Neural progenitor cell (in vitro differentiated cells): ENCODE results near the gene CYSTM1. TPM values are rescaled to one million over a fixed set of nuclear protein-coding genes. Genes with fewer than 3 reads are reported as not detected.

Source experiments
- DNase-seq: peaks from one replicate; pipeline ENCODE4 v3.0.0-alpha.2; 2016; ENCODE audit warnings: low spot score
- H2AFZ ChIP-seq: fragments of 200-600 bp; sonication (generic); replicated peaks from 2 replicates; pipeline ENCODE4 v1.6.1; 2016; ENCODE audit warnings: antibody characterized with exemption
- H3F3A ChIP-seq: fragments of 200-600 bp; sonication (generic); 2 replicates; pipeline ENCODE4 v1.6.1; 2016; ENCODE audit warnings: antibody characterized with exemption, low read depth
- H3K27ac ChIP-seq: fragments of 200-600 bp; sonication (generic); 2 replicates; pipeline ENCODE4 v1.5.1; 2016; ENCODE audit warnings: mild to moderate bottlenecking
- H3K27me3 ChIP-seq: fragments of 200-600 bp; sonication (generic); 2 replicates; pipeline ENCODE4 v1.6.1; 2016; ENCODE audit warnings: mild to moderate bottlenecking, moderate library complexity
- H3K36me3 ChIP-seq: fragments of 200-600 bp; sonication (generic); 2 replicates; pipeline ENCODE4 v1.5.1; 2016
- H3K4me1 ChIP-seq: fragments of 200-600 bp; sonication (generic); 2 replicates; pipeline ENCODE4 v1.6.1; 2016; ENCODE audit warnings: mixed run types
- H3K4me2 ChIP-seq: fragments of 200-600 bp; sonication (generic); 2 replicates; pipeline ENCODE4 v1.6.1; 2016
- H3K4me3 ChIP-seq: fragments of 200-600 bp; sonication (generic); 2 replicates; pipeline ENCODE4 v1.5.1; 2016
- H3K79me2 ChIP-seq: fragments of 200-600 bp; sonication (generic); 2 replicates; pipeline ENCODE4 v1.6.1; 2016; ENCODE audit warnings: low read depth
- H3K9ac ChIP-seq: fragments of 200-600 bp; sonication (generic); 2 replicates; pipeline ENCODE4 v1.6.1; 2016
- H3K9me3 ChIP-seq: fragments of 200-600 bp; sonication (generic); 2 replicates; pipeline ENCODE4 v1.5.1; 2016; ENCODE audit warnings: low read depth
- H4K20me1 ChIP-seq: fragments of 200-600 bp; sonication (generic); 2 replicates; pipeline ENCODE4 v1.6.1; 2016; ENCODE audit warnings: low read depth
- H3K27ac Mint-ChIP-seq: 3 replicates; pipeline ENCODE4 v1.8.0; 2021; ENCODE audit warnings: mixed read lengths
- H3K27me3 Mint-ChIP-seq: 2 replicates; pipeline ENCODE4 v1.8.0; 2022; ENCODE audit warnings: low read depth, mild to moderate bottlenecking, inconsistent platforms, moderate library complexity, mixed read lengths; ENCODE audit not compliant: insufficient read depth
- H3K36me3 Mint-ChIP-seq: 3 replicates; pipeline ENCODE4 v1.8.0; 2021; ENCODE audit warnings: mixed read lengths
- H3K4me1 Mint-ChIP-seq: 3 replicates; pipeline ENCODE4 v1.8.0; 2021; ENCODE audit warnings: mixed read lengths
- H3K4me3 Mint-ChIP-seq: 3 replicates; pipeline ENCODE4 v1.8.0; 2021; ENCODE audit warnings: mild to moderate bottlenecking, moderate library complexity, mixed read lengths
- H3K9me3 Mint-ChIP-seq: 3 replicates; pipeline ENCODE4 v1.8.0; 2020; ENCODE audit warnings: mixed read lengths
- CTCF ChIP-seq: fragments of 200-600 bp; sonication (generic); IDR thresholded peaks from 2 replicates; pipeline ENCODE4 v1.5.1; 2017; ENCODE audit warnings: antibody characterized with exemption, mild to moderate bottlenecking
- EZH2 ChIP-seq: fragments of 200-600 bp; sonication (generic); IDR thresholded peaks from 2 replicates; pipeline ENCODE4 v1.6.1; 2017; ENCODE audit warnings: antibody characterized with exemption, mild to moderate bottlenecking, moderate library complexity
- EZH2phosphoT487 ChIP-seq: fragments of 200-600 bp; sonication (generic); IDR thresholded peaks from 2 replicates; pipeline ENCODE4 v1.6.1; 2017; ENCODE audit warnings: antibody characterized with exemption
- total RNA-seq: library from RNA; depleted of rRNA; stranded (reverse); fragments of >200 nt; gene quantifications from 2 replicates; pipeline ENCODE4 v1.2.3, GENCODE V29; 2015; ENCODE audit warnings: low replicate concordance

Gene CYSTM1
- total RNA-seq, 1 donor from 2014 or later = 8.9 TPM

GRCh38 chr5:140134277-140134935, 40.6 kb upstream of the CYSTM1 start:
- no peaks in the 10 kb centered on the region for H3K9me3 ChIP-seq
- no peaks in the 10 kb centered on the region for H3K79me2 ChIP-seq
- H3K4me1 ChIP-seq = peaks cover 4% of the 10 kb centered on the region
- TF ChIP-seq EZH2 (no peak), EZH2phosphoT487 (no peak), CTCF (no peak)
- no peak overlapping the region for H3K4me2 ChIP-seq
- H2AFZ ChIP-seq = no peak overlapping the region
- no peaks in the 10 kb centered on the region for H3K9me3 Mint-ChIP-seq
- H3K27ac Mint-ChIP-seq = no peak overlapping the region
- no peaks in the 10 kb centered on the region for H4K20me1 ChIP-seq
- no peak overlapping the region for H3K27ac ChIP-seq
- no peak overlapping the region for H3K4me3 Mint-ChIP-seq
- no peak overlapping the region for H3K4me3 ChIP-seq
- peaks cover 2% of the 10 kb centered on the region for H3K27me3 Mint-ChIP-seq
- H3K36me3 ChIP-seq = no peaks in the 10 kb centered on the region
- H3F3A ChIP-seq = no peaks in the 10 kb centered on the region
- no peaks in the 10 kb centered on the region for H3K36me3 Mint-ChIP-seq
- H3K4me1 Mint-ChIP-seq = peaks cover 3% of the 10 kb centered on the region
- H3K9ac ChIP-seq = no peak overlapping the region
- DNase-seq = no peak
- peaks cover 4% of the 10 kb centered on the region for H3K27me3 ChIP-seq

- no peak for TF ChIP-seq EZH2
- TF ChIP-seq CTCF = no peak
- no peak for TF ChIP-seq EZH2phosphoT487
- Mint-ChIP-seq H3K27me3 (peaks cover 2% of the 10 kb centered on the region), H3K36me3 (no peaks in the 10 kb centered on the region), H3K4me3 (no peak overlapping the region), H3K9me3 (no peaks in the 10 kb centered on the region), H3K4me1 (peaks cover 3% of the 10 kb centered on the region), H3K27ac (no peak overlapping the region)
- no peaks in the 10 kb centered on the region for H3K36me3 ChIP-seq
- H4K20me1 ChIP-seq = no peaks in the 10 kb centered on the region
- H3K79me2 ChIP-seq = no peaks in the 10 kb centered on the region
- no peak overlapping the region for H3K9ac ChIP-seq
- H3K4me3 ChIP-seq = no peak overlapping the region
- no peak overlapping the region for H2AFZ ChIP-seq
- H3K4me1 ChIP-seq = peaks cover 4% of the 10 kb centered on the region
- H3K27me3 ChIP-seq = peaks cover 4% of the 10 kb centered on the region
- DNase-seq = no peak
- H3K4me2 ChIP-seq = no peak overlapping the region
- no peaks in the 10 kb centered on the region for H3K9me3 ChIP-seq
- H3F3A ChIP-seq = no peaks in the 10 kb centered on the region
- H3K27ac ChIP-seq = no peak overlapping the region
Measured at GRCh38 chr5:140135127-140135526, 39.9 kb upstream of the CYSTM1 start.

- TF ChIP-seq EZH2 (no peak), EZH2phosphoT487 (no peak), CTCF (no peak)
- Mint-ChIP-seq H3K27me3 (peaks cover 7% of the 10 kb centered on the region), H3K9me3 (no peaks in the 10 kb centered on the region), H3K27ac (no peak overlapping the region), H3K36me3 (no peaks in the 10 kb centered on the region), H3K4me1 (peaks cover 3% of the 10 kb centered on the region), H3K4me3 (no peak overlapping the region)
- no peak overlapping the region for H3K4me3 ChIP-seq
- no peaks in the 10 kb centered on the region for H3F3A ChIP-seq
- H3K9me3 ChIP-seq = no peaks in the 10 kb centered on the region
- no peak for DNase-seq
- no peak overlapping the region for H3K9ac ChIP-seq
- no peak overlapping the region for H2AFZ ChIP-seq
- peaks cover 4% of the 10 kb centered on the region for H3K4me1 ChIP-seq
- H3K4me2 ChIP-seq = no peak overlapping the region
- H3K79me2 ChIP-seq = no peaks in the 10 kb centered on the region
- H3K36me3 ChIP-seq = no peaks in the 10 kb centered on the region
- no peaks in the 10 kb centered on the region for H4K20me1 ChIP-seq
- no peak overlapping the region for H3K27ac ChIP-seq
- H3K27me3 ChIP-seq = peaks cover 4% of the 10 kb centered on the region
Measured at GRCh38 chr5:140136624-140137023, 38.4 kb upstream of the CYSTM1 start.
